Fibroblast of lung (primary cell): Measurements from ENCODE around the gene ALG8.

ENCODE experiments used
- EZH2 ChIP-seq: IDR thresholded peaks from 2 replicates; pipeline ENCODE4 v1.5.1; 2012; ENCODE audit warnings: low read length, control low read depth, mild to moderate bottlenecking; ENCODE audit errors: missing control alignments
- TF ChIP-seq, protein P1 (sequence below), 2 donors: IDR thresholded peaks in 1 of 2; conservative IDR thresholded peaks in 1 of 2; 1 replicate in 1 of 2; 2 replicates in 1 of 2; pipeline ENCODE4 v1.5.1; 2011 to 2012; ENCODE audit warnings: low read length in 2 of 2, control low read depth in 1 of 2, inconsistent platforms in 1 of 2, low read depth in 1 of 2, mild to moderate bottlenecking in 1 of 2

- TF ChIP-seq, protein P1, sequence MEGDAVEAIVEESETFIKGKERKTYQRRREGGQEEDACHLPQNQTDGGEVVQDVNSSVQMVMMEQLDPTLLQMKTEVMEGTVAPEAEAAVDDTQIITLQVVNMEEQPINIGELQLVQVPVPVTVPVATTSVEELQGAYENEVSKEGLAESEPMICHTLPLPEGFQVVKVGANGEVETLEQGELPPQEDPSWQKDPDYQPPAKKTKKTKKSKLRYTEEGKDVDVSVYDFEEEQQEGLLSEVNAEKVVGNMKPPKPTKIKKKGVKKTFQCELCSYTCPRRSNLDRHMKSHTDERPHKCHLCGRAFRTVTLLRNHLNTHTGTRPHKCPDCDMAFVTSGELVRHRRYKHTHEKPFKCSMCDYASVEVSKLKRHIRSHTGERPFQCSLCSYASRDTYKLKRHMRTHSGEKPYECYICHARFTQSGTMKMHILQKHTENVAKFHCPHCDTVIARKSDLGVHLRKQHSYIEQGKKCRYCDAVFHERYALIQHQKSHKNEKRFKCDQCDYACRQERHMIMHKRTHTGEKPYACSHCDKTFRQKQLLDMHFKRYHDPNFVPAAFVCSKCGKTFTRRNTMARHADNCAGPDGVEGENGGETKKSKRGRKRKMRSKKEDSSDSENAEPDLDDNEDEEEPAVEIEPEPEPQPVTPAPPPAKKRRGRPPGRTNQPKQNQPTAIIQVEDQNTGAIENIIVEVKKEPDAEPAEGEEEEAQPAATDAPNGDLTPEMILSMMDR (conservative IDR thresholded peaks at IDR 0.05 in 1 of 2, IDR thresholded peaks at IDR 0.05 in 1 of 2; ENCODE audit: low read depth in 1 of 2, low read length in 2 of 2) = no peak
- TF ChIP-seq EZH2 = no peak
Measured at GRCh38 chr11:78187366-78188285, 48.2 kb upstream of the ALG8 start.
